Measurements from ENCODE around the gene ASS1.

ASS1 gene

DNA sequence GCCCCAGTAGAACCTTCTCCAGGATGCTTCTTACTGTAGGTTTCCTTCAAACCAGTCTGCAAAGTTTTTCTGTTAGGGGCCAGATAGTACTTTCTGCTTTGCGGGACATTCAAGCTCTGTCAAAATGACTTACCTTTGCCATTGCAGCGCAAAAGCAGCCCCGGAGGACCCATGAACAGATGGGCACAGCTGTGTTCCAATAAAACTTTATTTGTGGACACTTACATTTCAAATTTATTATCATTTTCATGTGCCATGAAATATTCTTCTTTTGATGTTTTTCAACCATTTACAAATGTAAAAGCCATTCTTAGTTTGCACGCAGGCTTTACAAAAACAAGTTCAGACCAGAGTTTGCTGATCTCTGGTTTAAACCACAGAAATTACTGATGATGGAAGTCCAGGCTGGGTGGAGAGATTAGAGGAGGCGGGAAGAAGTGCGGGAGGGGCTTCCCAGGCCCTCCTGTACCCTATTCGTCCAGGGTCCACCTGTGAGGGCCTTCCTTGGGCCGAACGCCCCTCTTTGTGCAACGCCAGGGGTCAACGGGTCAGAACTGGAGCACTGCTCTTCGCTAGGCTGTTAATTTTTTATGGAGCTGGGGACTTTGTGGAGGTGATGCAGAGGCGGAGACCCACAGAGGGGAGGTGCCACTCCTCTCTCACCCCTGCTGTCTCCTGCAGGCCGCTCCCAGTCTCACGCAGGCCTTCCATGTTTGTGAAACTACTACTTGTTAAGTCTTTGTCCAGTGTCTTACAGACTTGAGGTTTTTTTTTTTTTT is 7.6 kb upstream of the ASS1 start:
- DNase-seq (ENCODE audit: low spot score), result no peak

DNA sequence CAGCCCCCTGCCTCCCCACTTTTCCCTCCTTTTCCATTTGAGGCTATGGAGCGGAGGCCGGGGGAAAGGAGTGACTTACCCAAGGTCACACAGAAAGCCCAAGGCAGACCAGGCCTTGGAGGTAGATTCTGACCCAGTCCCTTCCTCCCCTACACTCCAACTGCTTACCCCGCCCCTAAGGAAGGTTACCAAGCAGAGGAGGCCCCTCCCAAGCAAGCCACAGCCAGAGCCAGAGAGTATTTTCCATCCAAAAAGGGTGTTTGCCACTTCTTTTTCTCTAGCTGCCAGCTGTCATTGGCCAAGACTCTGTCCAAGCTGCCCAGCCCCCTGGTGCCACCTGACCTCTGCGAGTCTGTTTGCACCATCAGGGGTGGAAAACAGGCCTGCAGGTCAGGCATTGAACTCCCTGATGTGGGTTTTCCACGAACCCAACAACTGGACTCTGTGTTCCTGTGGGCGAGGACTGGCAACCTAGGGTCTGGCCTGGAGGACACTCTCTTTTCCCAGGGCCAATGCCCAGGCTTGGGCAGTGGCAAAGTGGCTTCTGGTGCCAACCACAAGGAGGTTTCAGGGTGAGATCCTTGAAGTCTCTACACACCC is 6.3 kb upstream of the ASS1 start:
- DNase-seq (ENCODE audit: low spot score), result no peak

DNA sequence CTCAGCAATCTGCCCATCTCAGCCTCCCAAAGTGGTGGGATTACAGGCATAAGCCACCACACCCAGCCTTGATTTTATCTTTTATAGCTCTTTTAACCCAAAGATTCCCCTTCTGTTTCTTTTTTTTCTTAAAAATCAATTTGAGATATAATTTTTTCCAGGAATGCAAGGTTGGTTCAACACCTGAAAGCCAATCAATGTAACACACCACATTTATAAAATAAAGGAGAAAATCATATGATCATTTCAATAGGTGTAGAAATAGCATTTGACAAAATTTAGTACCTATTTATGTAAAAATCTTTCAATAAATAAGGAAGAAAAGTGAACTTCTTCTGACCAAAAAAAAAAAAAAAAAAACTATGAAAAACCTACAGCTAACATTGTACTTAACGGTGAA is 3.7 kb upstream of the ASS1 start:
- DNase-seq (ENCODE audit: low spot score), result no peak

DNA sequence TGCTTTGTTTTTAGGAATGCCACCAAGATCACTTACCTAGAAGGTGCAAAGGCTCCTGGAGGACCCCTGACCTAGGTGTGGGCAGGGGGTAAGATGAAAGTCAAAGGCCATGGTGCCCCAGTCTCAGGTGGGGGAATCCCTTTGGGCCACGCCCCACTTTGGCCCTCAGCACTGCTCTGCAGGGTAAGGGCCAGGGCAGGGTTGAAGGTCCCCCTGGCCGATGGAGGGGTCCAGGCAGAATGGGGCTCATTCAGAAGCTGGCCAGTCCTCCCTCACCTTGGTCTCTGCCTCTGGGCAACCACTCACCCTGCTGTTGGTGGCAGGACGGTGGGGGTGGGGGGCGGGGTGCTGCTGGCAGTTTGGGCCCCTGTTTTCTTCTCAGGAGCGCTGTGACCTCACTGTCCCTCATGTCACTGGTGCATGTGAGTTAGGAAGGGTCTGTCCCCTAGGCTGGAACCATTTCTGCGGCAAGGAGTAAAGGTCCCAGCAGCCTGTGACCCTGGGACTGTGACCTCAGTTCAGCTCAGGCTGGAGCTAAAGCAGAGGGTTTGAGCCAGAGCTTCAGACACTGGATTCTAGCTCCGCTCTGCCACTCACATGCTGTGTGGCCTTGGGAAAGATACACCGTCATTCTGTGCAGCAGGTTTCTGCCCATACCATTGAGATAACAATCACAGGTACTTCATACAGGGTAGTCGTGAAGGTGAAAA is 1.9 kb upstream of the ASS1 start:
- no peak for DNase-seq (ENCODE audit: low spot score)

DNA sequence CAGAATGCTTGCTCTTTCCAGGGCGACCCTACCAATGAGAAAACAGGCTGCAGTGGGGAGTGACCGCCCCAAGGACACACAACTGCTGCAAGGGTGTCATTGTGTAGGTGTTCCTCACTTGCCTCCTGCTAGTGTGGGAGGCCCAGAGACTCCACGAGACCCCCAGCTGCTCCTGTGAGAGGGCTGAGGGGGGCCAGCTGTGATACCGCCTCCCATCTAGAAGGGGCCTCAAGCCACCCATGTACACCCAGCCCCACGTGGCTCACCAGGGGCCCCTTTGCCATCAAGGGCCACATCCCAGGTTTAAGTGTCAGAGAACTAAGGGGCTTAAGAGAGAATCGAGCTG is 1.3 kb upstream of the ASS1 start:
- DNase-seq (ENCODE audit: low spot score), result no peak

DNA sequence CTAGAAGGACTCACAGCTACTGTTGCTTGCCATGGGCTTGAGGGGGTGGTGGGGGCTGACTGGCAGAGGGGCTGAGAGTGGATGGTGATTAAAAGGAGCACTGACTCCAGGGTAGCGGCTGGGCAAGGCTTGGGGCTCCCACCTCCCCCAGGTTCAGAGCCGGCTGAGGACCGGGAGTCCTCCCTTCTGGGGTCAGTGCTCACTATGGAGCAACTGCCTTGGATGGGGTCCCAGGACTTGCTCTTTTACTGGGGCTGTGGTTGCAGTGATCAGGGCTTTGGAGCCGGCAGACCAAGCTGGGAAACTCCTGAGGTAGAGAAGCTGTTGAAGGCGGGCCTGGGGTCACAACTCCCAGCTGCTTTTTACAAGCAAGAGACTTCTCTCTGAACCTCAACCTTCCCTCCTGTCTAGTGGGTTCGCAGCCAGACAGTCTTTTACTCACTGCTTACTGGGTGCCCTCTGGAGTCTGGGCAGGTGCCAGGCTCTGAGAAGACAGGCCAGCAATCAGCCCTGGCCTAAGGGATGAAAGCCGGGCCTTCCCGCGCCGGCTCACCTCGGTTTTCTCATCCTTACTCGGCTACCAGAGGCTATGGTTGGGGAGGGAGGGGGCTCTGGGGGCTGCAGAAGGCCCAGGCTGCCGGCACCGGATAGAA is 795 bp upstream of the ASS1 start:
- no peak for DNase-seq (ENCODE audit: low spot score)

DNA sequence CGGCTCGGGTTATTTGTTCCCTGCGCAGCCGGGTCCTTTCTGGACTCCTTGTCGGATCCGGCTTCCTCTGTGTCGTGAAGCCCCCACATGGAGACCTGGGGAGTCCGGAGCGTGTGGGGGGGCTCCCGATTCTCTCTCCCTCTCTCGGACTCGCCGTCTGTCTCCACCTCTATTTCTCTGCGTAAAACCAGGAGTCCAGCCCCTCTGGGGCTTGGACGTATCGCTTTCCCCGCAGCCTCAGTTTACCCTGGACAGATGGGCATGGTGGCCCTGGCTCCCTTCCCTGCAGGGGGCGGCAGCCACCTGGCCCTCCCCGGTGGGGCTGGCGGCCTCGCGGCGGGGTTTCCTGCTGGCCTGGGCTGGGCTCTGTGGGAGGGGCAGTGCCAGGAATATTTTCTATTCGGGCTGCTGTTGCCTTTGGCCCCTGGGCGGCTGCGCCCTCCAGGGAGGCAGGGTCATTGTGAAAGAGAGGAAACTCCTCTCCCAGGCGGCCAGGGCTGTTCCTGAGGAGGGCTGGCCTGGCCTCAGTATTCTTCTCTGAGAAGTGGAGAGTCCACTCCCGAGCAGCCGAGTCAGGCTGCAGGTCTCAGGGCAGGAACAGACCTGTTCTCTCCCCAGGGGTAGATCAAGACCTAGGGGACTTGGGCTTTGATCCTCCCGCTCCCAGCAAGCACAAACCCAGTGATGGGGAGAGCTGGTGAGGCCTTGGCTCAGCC is 665 bp downstream of the ASS1 start:
- no peak for DNase-seq (ENCODE audit: low spot score)

DNA sequence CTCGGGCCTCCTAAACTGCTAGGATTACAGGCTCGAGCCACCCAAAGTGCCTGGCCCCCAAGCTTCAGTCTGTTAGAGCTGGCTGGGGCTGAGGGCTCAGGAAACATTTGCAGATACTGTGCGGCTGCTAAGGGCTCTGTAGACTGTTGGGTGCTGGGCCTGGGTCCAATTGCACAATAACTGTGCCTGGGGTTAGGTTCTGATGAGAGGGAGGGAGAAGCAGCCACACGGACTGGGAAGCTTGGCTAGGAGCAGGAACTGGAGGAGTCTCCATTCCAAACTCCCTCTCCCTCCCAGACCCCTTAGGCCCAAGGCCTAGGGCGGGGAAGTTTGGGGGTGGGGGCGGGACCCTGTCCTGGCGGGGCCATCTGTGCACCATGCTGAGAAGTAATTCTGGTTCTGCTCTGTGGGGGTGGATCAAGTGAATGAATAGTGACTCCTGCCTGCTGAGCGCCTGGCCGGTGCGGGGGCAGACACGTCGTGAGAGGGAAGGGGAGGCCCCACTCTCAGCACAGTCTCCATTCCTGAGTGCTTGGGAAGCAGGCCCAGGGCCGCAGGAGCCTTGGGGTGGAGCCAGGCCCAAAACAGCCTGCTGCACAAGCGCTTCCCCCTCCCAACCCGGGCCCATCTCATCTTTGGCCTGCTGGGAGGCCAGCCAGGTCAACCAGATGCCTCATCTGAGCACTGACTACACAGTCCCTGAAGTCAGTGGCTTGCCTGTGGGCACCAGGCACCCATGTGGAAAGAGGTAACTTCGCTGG is 1.5 kb downstream of the ASS1 start:
- no peak for DNase-seq (ENCODE audit: low spot score)

DNA sequence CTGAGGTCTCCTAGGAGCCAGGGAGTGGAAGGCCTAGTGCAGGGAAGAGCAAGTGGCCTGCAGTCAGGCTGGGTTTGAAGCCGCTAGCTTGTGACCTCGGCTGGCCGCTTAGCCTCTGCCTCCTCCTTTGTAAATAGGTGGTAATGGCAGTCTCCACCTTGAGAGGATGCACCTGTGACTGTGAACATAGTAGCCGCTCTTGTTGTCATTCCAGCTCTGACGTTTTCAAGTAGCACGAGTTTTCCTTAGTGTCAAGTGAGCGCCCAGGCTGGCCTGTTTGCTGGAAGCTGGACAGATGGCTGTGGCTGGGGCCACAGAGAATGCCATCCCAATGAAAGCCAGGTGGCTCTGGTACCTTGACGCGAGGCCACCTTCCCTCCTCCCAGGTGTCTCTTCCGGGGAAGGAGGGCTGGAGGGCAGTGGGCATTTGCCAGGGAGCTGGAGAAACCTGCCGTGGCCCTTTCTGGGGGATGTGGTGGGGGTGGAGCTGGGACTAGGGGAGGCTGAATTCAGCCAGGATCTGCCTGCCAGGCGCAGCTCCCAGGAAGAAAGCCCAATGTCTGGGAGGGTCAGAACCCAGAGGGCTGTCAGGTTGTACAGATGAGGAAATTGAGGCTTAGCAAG is 2.5 kb downstream of the ASS1 start:
- no peak for DNase-seq (ENCODE audit: low spot score)

DNA sequence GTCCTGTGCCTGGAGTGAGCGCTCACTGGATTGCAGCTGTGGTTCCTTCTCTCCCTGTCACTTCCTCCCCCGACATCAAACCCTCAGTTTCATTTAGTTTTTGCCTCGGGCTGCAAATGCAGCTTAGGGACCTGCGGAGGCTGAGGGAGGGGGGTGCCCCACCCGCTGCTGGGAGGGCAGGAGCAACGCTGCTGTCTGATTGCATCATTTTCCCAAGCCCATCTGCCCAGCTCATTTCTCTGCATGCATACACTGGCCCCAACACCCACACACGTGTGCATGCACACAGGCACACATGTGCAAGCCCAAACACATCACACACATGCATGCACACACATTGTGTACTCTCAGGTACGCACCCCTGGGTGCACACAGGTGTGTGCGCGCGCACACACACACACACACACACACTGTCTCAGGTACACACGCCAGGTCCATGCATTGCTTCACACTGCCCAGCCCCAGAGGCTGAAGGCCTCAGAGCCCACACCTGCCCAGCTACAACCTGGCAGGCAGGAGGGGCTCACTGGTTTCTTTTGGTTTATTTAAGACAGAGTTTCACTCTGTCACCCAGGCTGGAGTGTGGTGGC is 3.4 kb downstream of the ASS1 start:
- no peak for DNase-seq (ENCODE audit: low spot score)

DNA sequence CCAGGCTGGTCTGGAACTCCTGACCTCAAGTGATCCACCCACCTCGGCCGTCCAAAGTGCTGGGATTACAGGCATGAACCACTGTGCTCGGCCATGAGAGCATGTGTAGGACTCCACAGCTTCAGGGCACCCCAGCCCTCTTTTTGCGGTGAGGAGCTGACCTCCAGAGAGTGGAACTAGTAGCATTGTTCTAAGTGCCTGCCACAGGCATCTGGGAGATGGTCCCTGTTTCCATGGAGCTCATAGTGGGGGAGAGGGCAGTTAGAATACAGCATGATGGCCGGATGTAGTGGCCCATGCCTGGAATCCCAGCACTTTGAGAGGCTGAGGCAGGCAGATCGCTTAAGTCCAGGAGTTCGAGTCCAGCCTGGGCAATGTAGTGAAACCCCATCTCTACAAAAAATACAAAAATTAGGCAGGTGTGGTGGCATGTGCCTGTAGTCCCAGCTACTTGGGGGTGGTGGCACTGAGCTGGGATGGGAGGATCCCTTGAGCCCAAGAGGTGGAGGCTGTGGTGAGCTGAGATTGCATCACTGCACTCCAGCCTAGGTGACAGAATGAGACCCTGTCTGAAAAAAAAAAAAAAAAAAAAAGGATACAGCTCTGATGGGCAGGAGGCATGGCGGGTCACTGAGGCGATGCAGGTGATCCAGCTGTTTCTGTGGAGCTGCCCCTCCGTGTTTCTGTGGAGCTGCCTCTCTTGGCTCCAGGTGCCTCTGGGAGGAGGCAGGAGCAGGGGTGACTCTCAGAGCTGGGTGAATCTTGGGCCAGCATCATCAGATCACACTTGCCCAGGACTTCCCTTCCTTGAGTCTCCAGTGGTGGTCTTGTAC is 4.2 kb downstream of the ASS1 start:
- no peak for DNase-seq (ENCODE audit: low spot score)

DNA sequence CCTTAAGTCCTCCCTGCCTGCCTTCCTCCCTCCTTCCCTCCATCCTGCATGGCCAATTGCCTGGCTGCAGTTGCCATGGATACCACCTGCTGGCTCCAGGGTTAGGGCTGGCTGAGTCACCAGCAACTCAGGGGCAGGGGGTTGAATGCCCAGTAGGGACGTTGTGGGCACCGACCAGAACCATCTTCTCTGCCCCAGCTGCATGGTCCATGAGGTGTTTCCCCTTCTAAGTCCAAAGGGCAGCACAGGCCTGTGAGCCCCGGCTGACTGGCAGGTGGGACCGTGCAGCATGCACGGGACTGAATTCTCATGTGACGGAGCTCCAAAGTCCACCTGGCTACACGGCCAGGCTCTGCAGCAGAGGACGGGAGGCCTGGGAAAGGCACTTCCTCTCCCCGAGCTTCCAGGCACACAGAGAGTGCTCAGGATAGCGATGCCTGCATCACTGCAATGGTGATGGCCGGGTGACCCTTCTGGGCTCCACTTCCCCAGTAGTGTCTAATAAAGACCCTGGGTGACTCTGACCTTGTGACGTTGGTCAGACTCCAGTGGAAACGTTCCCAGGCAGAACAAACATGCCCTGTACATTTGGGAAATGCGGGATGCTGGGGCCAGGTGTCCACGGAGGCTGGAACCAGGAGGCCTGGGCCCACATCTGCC is 5.7 kb downstream of the ASS1 start:
- no peak for DNase-seq (ENCODE audit: low spot score)

DNA sequence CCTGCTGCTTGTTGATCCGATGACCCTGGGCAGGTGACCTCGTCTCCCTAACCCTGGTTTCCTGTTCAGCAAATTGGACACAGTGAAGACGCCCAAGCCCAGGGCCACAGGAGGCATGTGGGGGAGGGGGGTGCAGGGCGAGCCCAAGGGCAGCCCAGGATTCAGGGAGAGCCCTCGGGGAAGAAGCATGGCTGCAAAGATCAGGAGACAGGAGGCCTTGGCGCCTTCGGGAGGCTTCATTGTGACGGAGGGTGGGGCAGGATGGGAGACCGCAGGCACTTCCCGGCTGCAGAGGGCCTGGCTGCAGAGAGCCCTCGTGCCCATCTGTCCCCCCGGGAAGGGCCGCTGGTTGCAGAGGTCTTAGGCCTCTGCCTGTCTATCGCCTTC is 6.2 kb downstream of the ASS1 start:
- DNase-seq (ENCODE audit: low spot score), result no peak

DNA sequence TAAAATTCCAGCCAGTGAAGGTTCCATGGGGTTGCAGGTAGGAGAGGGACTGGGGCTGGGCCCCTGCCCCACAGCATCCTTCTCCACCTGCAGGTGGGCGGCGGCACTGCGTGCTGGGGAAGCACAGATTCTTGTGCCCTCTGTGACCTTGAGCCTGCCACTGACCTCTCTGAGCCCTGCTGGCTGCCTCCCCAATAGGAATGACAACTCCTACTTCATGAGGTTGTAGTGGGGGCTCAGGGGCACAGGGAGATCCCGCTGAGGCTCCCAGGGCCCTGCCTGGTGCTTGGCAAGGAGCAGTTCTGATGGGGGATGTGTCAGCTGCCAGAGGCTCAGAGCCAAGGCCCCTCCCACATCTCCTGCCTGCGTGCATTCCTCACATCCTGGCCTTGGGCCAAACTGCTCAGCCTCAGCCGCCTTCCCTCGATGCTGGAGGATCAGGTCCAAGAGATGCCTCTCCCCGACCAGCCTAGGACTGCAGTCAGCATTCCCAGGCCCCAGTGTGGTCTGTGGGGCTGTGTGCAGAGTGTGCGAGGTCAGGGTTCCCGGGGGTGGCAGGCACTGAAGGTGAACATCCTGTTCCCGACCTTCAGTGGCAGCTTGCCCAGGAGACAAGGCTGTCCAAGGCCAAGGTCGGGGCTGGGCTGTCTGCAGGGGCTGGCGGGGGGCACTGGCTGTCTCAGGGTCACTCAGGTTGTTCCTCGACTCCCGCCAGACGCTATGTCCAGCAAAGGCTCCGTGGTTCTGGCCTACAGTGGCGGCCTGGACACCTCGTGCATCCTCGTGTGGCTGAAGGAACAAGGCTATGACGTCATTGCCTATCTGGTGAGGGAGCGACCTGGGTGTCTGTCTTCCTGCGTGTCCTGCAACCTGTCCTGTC is 7.0 kb downstream of the ASS1 start:
- DNase-seq (ENCODE audit: low spot score), result peak; percentile 49

DNA sequence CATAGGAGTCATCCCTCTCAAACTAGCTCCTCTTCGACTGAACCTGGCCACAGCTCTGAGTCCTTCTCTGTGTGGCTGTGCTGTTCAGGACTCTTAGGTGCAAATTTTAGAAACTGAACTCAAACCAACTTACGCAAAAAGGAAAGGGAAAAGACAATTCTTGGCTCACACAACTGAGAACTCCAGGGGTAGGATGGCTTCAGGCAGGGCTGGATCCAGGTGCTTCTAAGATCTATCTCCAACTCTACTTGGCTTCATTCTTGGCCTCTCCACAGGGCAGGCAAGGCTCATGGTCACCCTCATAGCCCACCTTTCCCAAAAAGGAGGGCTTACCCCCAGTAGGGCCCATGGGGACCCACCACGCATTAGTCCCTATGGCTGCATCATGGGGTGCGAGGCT is 8.1 kb downstream of the ASS1 start:
- DNase-seq (ENCODE audit: low spot score), result no peak

DNA sequence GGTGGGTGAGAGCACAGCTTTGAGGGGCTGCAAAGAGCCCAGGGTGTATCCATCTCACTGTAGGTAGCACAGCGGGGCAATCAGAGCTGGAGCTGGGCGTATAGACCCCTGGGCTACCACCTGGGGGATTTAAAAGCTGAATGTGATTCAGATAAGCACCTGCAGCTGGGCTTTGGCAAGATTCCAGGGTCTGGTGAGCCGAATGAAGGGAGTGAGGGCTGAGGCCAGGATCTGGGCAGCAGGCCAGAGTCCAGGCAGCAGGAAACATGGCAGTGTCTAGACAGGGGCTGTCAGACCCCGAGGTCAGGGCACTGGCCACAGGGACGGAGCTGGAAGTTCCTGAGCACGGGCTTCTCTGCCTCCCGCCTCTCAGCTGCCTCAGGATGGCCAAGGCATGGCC is 8.7 kb downstream of the ASS1 start:
- no peak for DNase-seq (ENCODE audit: low spot score)

DNA sequence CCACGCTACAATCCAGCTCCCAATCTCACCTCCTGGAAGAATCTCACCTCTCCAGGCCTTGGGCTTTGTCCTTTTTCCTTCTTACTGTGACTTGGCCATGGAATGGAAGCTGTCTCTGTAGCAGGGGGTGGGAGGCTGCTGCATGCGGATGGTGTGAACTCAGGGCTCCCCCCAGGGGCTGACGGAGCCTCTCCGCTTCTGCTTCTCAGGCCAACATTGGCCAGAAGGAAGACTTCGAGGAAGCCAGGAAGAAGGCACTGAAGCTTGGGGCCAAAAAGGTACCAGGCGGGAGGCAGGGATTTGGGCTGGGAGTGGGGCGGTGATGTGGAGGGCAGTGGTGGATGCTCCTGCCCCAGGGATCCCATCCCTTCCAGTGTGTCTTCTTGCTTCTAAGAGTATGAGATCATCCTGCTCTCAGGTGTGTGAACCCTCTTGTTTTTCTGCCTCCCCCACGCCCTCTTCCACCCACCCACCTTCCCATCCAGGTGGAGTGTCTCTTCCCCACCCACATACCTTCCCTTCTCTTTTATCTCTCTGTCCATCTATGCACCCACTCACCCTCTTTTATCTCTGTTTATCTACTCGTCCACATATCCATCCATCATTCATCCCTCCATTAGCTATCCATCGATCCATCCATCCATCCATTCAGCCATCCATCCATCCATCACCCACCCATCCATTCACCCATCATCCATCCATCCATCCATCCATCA is 9.5 kb downstream of the ASS1 start:
- no peak for DNase-seq (ENCODE audit: low spot score)
